Activated CD4-positive, alpha-beta memory T cell treated with anti-CD3 and anti-CD28 coated beads, Interleukin-2, amount 10 ng/mL, durations not matched to agents 7 days and 5 days (primary cell): Measurements from ENCODE around the gene SELENBP1. TPM values are rescaled to one million over a fixed set of nuclear protein-coding genes. Genes with fewer than 3 reads are reported as not detected.
A peak's percentile ranks its signal among the peaks of the same experiment; 100 is the strongest.

ENCODE experiments used
- CTCF ChIA-PET: fragments of 350-600 bp; sonication (Branson Sonifier 250); formaldehyde crosslinking; loops from one replicate; lab custom pipeline; 2021; ENCODE audit warnings: antibody characterized with exemption, inconsistent platforms; lab: Charles Lee
- POLR2A ChIA-PET: fragments of 350-600 bp; sonication (Branson Sonifier 250); formaldehyde crosslinking; loops from one replicate; lab custom pipeline; 2021; ENCODE audit warnings: antibody characterized with exemption; lab: Charles Lee
- DNase-seq: peaks from one replicate; pipeline ENCODE4 v3.0.0-alpha.2; 2020
- H3K27ac Mint-ChIP-seq: one replicate; pipeline ENCODE4 v1.8.0; 2021; ENCODE audit warnings: mild to moderate bottlenecking, mixed read lengths
- H3K27me3 Mint-ChIP-seq: one replicate; pipeline ENCODE4 v1.8.0; 2021; ENCODE audit warnings: mixed read lengths
- H3K36me3 Mint-ChIP-seq: one replicate; pipeline ENCODE4 v1.8.0; 2021; ENCODE audit warnings: low read depth, mixed read lengths
- H3K4me1 Mint-ChIP-seq: one replicate; pipeline ENCODE4 v1.8.0; 2021; ENCODE audit warnings: mixed read lengths
- H3K4me3 Mint-ChIP-seq: one replicate; pipeline ENCODE4 v1.8.0; 2021; ENCODE audit warnings: mild to moderate bottlenecking, mixed read lengths
- H3K9me3 Mint-ChIP-seq: one replicate; pipeline ENCODE4 v1.8.0; 2021; ENCODE audit warnings: mixed read lengths
- total RNA-seq, 2 experiments: library from RNA; stranded (reverse); gene quantifications; one replicate each; pipeline ENCODE4 v1.2.3, GENCODE V29; 2021

SELENBP1 gene
- not detected for total RNA-seq

GRCh38 chr1:151372058-151372934 lies at the start of gene SELENBP1:
SELENBP1 (minus strand) TSS chr1:151372705; CDS start chr1:151372641, 64 bp downstream.
- DNase-seq = no peak
- CTCF ChIA-PET = interaction anchor here (0.6 kb wide), 2 partner anchors 21 to 235 kb away, joined by 3 read pairs; no protein-coding TSS in a partner anchor
- POLR2A ChIA-PET = interaction anchor here (1.0 kb wide), 1 partner anchor 27 kb away, joined by 3 read pairs; the partner anchor contains the start of gene PSMB4
- no peaks in the 10 kb centered on the region for H3K36me3 Mint-ChIP-seq
- H3K4me1 Mint-ChIP-seq = no peaks in the 10 kb centered on the region
- H3K9me3 Mint-ChIP-seq = no peaks in the 10 kb centered on the region
- H3K27ac Mint-ChIP-seq = no peak within 1 kb of the TSS
- no peak within 1 kb of the TSS for H3K4me3 Mint-ChIP-seq
- H3K27me3 Mint-ChIP-seq = peaks cover 3% of the 10 kb centered on the region

- no peaks in the 10 kb centered on the region for H3K9me3 Mint-ChIP-seq
- no peaks in the 10 kb centered on the region for H3K27me3 Mint-ChIP-seq
- DNase-seq = no peak
- H3K36me3 Mint-ChIP-seq = peaks cover 54% of the 10 kb centered on the region
- H3K4me3 Mint-ChIP-seq = no peak overlapping the region
- H3K4me1 Mint-ChIP-seq = no peaks in the 10 kb centered on the region
- CTCF ChIA-PET = no interaction called here
- H3K27ac Mint-ChIP-seq = no peak overlapping the region
- POLR2A ChIA-PET = no interaction called here
Measured at GRCh38 chr1:151419819-151420218, 47.3 kb upstream of the SELENBP1 start.

GRCh38 chr1:151418081-151418480 lies 45.6 kb upstream of the SELENBP1 start:
- Mint-ChIP-seq H3K27me3 (no peaks in the 10 kb centered on the region), H3K4me3 (no peak overlapping the region), H3K9me3 (no peaks in the 10 kb centered on the region), H3K27ac (no peak overlapping the region), H3K4me1 (no peaks in the 10 kb centered on the region), H3K36me3 (peaks cover 50% of the 10 kb centered on the region)
- ChIA-PET CTCF (interaction anchor here (0.7 kb wide), 1 partner anchor 163 kb away, joined by 3 read pairs; the partner anchor contains the start of gene PSMD4), POLR2A (interaction anchor here (0.8 kb wide), 1 partner anchor 18 kb away, joined by 4 read pairs; the partner anchor contains the start of gene PSMB4)
- DNase-seq = no peak

GRCh38 chr1:151416231-151416630 lies 43.7 kb upstream of the SELENBP1 start:
- H3K4me1 Mint-ChIP-seq = no peaks in the 10 kb centered on the region
- no peaks in the 10 kb centered on the region for H3K9me3 Mint-ChIP-seq
- no peak for DNase-seq
- CTCF ChIA-PET = interaction anchor here (0.6 to 0.9 kb wide), 2 partner anchors 69 to 223 kb away, joined by 3 read pairs; no protein-coding TSS in a partner anchor
- no peak overlapping the region for H3K4me3 Mint-ChIP-seq
- POLR2A ChIA-PET = interaction anchor here (0.6 kb wide), 1 partner anchor 232 kb away, joined by 4 read pairs; no protein-coding TSS in a partner anchor
- peaks cover 50% of the 10 kb centered on the region for H3K36me3 Mint-ChIP-seq
- H3K27ac Mint-ChIP-seq = no peak overlapping the region
- H3K27me3 Mint-ChIP-seq = no peaks in the 10 kb centered on the region

- DNase-seq = no peak
- H3K27ac Mint-ChIP-seq = no peak overlapping the region
- H3K4me3 Mint-ChIP-seq = no peak overlapping the region
- ChIA-PET CTCF (no interaction called here), POLR2A (interaction anchor here (1.2 kb wide), 1 partner anchor 72 kb away, joined by 3 read pairs; no protein-coding TSS in a partner anchor)
- peaks cover 64% of the 10 kb centered on the region for H3K36me3 Mint-ChIP-seq
- H3K9me3 Mint-ChIP-seq = no peaks in the 10 kb centered on the region
- H3K27me3 Mint-ChIP-seq = no peaks in the 10 kb centered on the region
- H3K4me1 Mint-ChIP-seq = no peaks in the 10 kb centered on the region
Measured at GRCh38 chr1:151411884-151412283, 39.4 kb upstream of the SELENBP1 start.

GRCh38 chr1:151408891-151409290 lies 36.4 kb upstream of the SELENBP1 start:
- H3K36me3 Mint-ChIP-seq = peaks cover 71% of the 10 kb centered on the region
- POLR2A ChIA-PET = interaction anchor here (1.2 kb wide), 1 partner anchor 98 kb away, joined by 3 read pairs; no protein-coding TSS in a partner anchor

GRCh38 chr1:151407304-151407703 lies 34.8 kb upstream of the SELENBP1 start:
- POLR2A ChIA-PET = interaction anchor here (1.0 to 1.4 kb wide), 2 partner anchors 37 to 106 kb away, joined by 3 read pairs; no protein-coding TSS in a partner anchor
- Mint-ChIP-seq H3K4me1 (peaks cover 5% of the 10 kb centered on the region), H3K27me3 (no peaks in the 10 kb centered on the region), H3K36me3 (peaks cover 75% of the 10 kb centered on the region), H3K9me3 (no peaks in the 10 kb centered on the region), H3K4me3 (no peak overlapping the region), H3K27ac (no peak overlapping the region)
- CTCF ChIA-PET = interaction anchor here (0.8 to 1.0 kb wide), 2 partner anchors 9 to 594 kb away, joined by 3 read pairs; no protein-coding TSS in a partner anchor
- DNase-seq = no peak

More at GRCh38 chr1:151408891-151409290, 36.4 kb upstream of the SELENBP1 start:
- Mint-ChIP-seq H3K9me3 (no peaks in the 10 kb centered on the region), H3K27ac (no peak overlapping the region), H3K4me3 (no peak overlapping the region), H3K4me1 (no peaks in the 10 kb centered on the region), H3K27me3 (no peaks in the 10 kb centered on the region)
- no peak for DNase-seq
- CTCF ChIA-PET = no interaction called here

- Mint-ChIP-seq H3K4me1 (peaks cover 16% of the 10 kb centered on the region), H3K4me3 (no peak overlapping the region), H3K27me3 (no peaks in the 10 kb centered on the region), H3K27ac (no peak overlapping the region), H3K9me3 (no peaks in the 10 kb centered on the region), H3K36me3 (peaks cover 77% of the 10 kb centered on the region)
- ChIA-PET POLR2A (interaction anchor here (1.0 to 1.4 kb wide), 4 partner anchors 11 to 105 kb away, joined by 3 to 6 read pairs (median 4); partner anchors contain the start of gene PI4KB), CTCF (interaction anchor here (0.8 kb wide), 1 partner anchor 596 kb away, joined by 3 read pairs; no protein-coding TSS in a partner anchor)
- no peak for DNase-seq
Measured at GRCh38 chr1:151406176-151406575, 33.7 kb upstream of the SELENBP1 start.

GRCh38 chr1:151405187-151405951 lies 32.9 kb upstream of the SELENBP1 start:
- POLR2A ChIA-PET = interaction anchor here (1.0 to 1.4 kb wide), 2 partner anchors 10 to 78 kb away, joined by 4 to 6 read pairs; partner anchors contain the start of gene PI4KB
- Mint-ChIP-seq H3K4me3 (no peak overlapping the region), H3K27ac (no peak overlapping the region), H3K36me3 (peaks cover 76% of the 10 kb centered on the region), H3K4me1 (peaks cover 24% of the 10 kb centered on the region), H3K27me3 (no peaks in the 10 kb centered on the region), H3K9me3 (no peaks in the 10 kb centered on the region)
- DNase-seq = no peak
- CTCF ChIA-PET = interaction anchor here (1.0 kb wide), 1 partner anchor 104 kb away, joined by 3 read pairs; no protein-coding TSS in a partner anchor

GRCh38 chr1:151403612-151404011 lies 31.1 kb upstream of the SELENBP1 start:
- no peak overlapping the region for H3K4me3 Mint-ChIP-seq
- no peaks in the 10 kb centered on the region for H3K27me3 Mint-ChIP-seq
- CTCF ChIA-PET = no interaction called here
- no peak overlapping the region for H3K27ac Mint-ChIP-seq
- no peaks in the 10 kb centered on the region for H3K9me3 Mint-ChIP-seq
- no peak for DNase-seq
- POLR2A ChIA-PET = interaction anchor here (0.6 kb wide), 1 partner anchor 157 kb away, joined by 3 read pairs; no protein-coding TSS in a partner anchor
- peaks cover 34% of the 10 kb centered on the region for H3K4me1 Mint-ChIP-seq
- H3K36me3 Mint-ChIP-seq = peaks cover 69% of the 10 kb centered on the region

- no peak for DNase-seq
- Mint-ChIP-seq H3K9me3 (no peaks in the 10 kb centered on the region), H3K4me3 (no peak overlapping the region), H3K36me3 (peaks cover 68% of the 10 kb centered on the region), H3K27ac (peak overlapping the region; percentile 19), H3K4me1 (peaks cover 35% of the 10 kb centered on the region), H3K27me3 (no peaks in the 10 kb centered on the region)
- CTCF ChIA-PET = interaction anchor here (1.1 to 1.3 kb wide), 2 partner anchors 18 to 102 kb away, joined by 3 read pairs; no protein-coding TSS in a partner anchor
- POLR2A ChIA-PET = interaction anchor here (0.9 kb wide), 1 partner anchor 42 kb away, joined by 4 read pairs; no protein-coding TSS in a partner anchor
Measured at GRCh38 chr1:151402764-151403163, 30.3 kb upstream of the SELENBP1 start.

GRCh38 chr1:151401860-151402259 lies 29.4 kb upstream of the SELENBP1 start:
- H3K4me1 Mint-ChIP-seq = peaks cover 35% of the 10 kb centered on the region
- H3K9me3 Mint-ChIP-seq = no peaks in the 10 kb centered on the region
- no peaks in the 10 kb centered on the region for H3K27me3 Mint-ChIP-seq
- H3K27ac Mint-ChIP-seq = peak overlapping the region; percentile 24
- no peak overlapping the region for H3K4me3 Mint-ChIP-seq
- CTCF ChIA-PET = interaction anchor here (1.1 to 1.3 kb wide), 2 partner anchors 18 to 101 kb away, joined by 3 read pairs; no protein-coding TSS in a partner anchor
- POLR2A ChIA-PET = interaction anchor here (0.9 kb wide), 1 partner anchor 42 kb away, joined by 4 read pairs; no protein-coding TSS in a partner anchor
- no peak for DNase-seq
- H3K36me3 Mint-ChIP-seq = peaks cover 61% of the 10 kb centered on the region
